Tibial artery (tissue), 4 donors: ENCODE data around the gene ADAMTS17.

Source experiments
- DNase-seq, 2 donors: peaks; one replicate each; pipeline ENCODE4 v3.0.0-alpha.2; 2019
- H3K27ac ChIP-seq, 2 donors: fragments of 200-600 bp; sonication (generic) in 1 of 2; 1 replicate in 1 of 2; 2 replicates in 1 of 2; pipeline ENCODE4 v1.5.1; 2018 to 2019; ENCODE audit warnings: mild to moderate bottlenecking in 1 of 2
- H3K27me3 ChIP-seq, 2 donors: fragments of 200-600 bp; sonication (generic) in 1 of 2; one replicate each; pipeline versions ENCODE4 v1.5.1 to v1.6.0; 2016 to 2019
- H3K36me3 ChIP-seq, 3 donors: fragments of 200-600 bp; sonication (generic) in 2 of 3; one replicate each; pipeline ENCODE4 v1.5.1; 2016 to 2019; ENCODE audit warnings: mild to moderate bottlenecking in 2 of 3
- H3K4me1 ChIP-seq, 4 donors: fragments of 200-600 bp; sonication (generic) in 2 of 4; 1 replicate in 3 of 4; 2 replicates in 1 of 4; pipeline ENCODE4 v1.5.1; 2016 to 2019
- H3K4me3 ChIP-seq, 2 donors: fragments of 200-600 bp; sonication (generic) in 1 of 2; 1 replicate in 1 of 2; 2 replicates in 1 of 2; pipeline ENCODE4 v1.5.1; 2018 to 2019; ENCODE audit warnings: mild to moderate bottlenecking in 2 of 2
- H3K9me3 ChIP-seq, 3 donors: fragments of 200-600 bp; sonication (generic) in 1 of 3; one replicate each; pipeline ENCODE4 v1.5.1; 2016 to 2019
- CTCF ChIP-seq, 2 experiments: fragments of 200-600 bp in 1 of 2; fragments of 450-650 bp in 1 of 2; IDR thresholded peaks; one replicate each; pipeline ENCODE4 v1.5.1; 2017 to 2019; ENCODE audit warnings: antibody characterized with exemption in 2 of 2, mild to moderate bottlenecking in 1 of 2, moderate library complexity in 1 of 2
- intact Hi-C: fragments of 100-400 bp; cut with DNase I; formaldehyde crosslinking; loops from one replicate; pipeline ENCODE4 v1.15.0; 2023; ENCODE audit warnings: low total_unique reads

ADAMTS17 gene

GRCh38 chr15:100124936-100125335, 216.8 kb downstream of the ADAMTS17 start:
- no peak for DNase-seq
- Histone ChIP-seq H3K4me1 (peaks cover 0 to 16% (median 7%) of the 10 kb centered on the region in 4 donors), H3K36me3 (peaks cover 0 to 8% (median 5%) of the 10 kb centered on the region in 3 donors), H3K27me3 (no peaks in the 10 kb centered on the region), H3K27ac (peak overlapping the region; percentile 69 to 85), H3K9me3 (peaks cover 0 to 16% (median 11%) of the 10 kb centered on the region in 3 donors), H3K4me3 (no peak overlapping the region)
- no peak for TF ChIP-seq CTCF (IDR thresholded peaks at IDR 0.05)
- intact Hi-C loops, result loop anchor here (5.0 to 10.0 kb wide), 2 partner anchors 92 to 100 kb away; no protein-coding TSS in a partner anchor

- no peak for DNase-seq
- no peak overlapping the region for H3K27ac ChIP-seq
- intact Hi-C loops, result loop anchor here (10.0 kb wide), 1 partner anchor 100 kb away; no protein-coding TSS in a partner anchor
- no peak for TF ChIP-seq CTCF (IDR thresholded peaks at IDR 0.05)
- H3K4me3 ChIP-seq, result no peak overlapping the region
- peaks cover 0 to 8% (median 5%) of the 10 kb centered on the region in 3 donors for H3K36me3 ChIP-seq
- peaks cover 0 to 16% (median 7%) of the 10 kb centered on the region in 4 donors for H3K4me1 ChIP-seq
- H3K27me3 ChIP-seq, result no peaks in the 10 kb centered on the region
- peaks cover 0 to 16% (median 11%) of the 10 kb centered on the region in 3 donors for H3K9me3 ChIP-seq
These were observed 217.4 kb downstream of the ADAMTS17 start for GRCh38 chr15:100124361-100124760.

GRCh38 chr15:100123611-100124010, 218.2 kb downstream of the ADAMTS17 start:
- Histone ChIP-seq H3K9me3 (peaks cover 0 to 16% (median 11%) of the 10 kb centered on the region in 3 donors), H3K27ac (no peak overlapping the region), H3K4me3 (no peak overlapping the region), H3K4me1 (peaks cover 0 to 16% (median 7%) of the 10 kb centered on the region in 4 donors), H3K36me3 (peaks cover 0 to 8% (median 5%) of the 10 kb centered on the region in 3 donors), H3K27me3 (no peaks in the 10 kb centered on the region)
- intact Hi-C loops, result loop anchor here (10.0 kb wide), 1 partner anchor 99 kb away; no protein-coding TSS in a partner anchor
- TF ChIP-seq CTCF (IDR thresholded peaks at IDR 0.05), result no peak
- DNase-seq, result no peak

GRCh38 chr15:100121285-100121684, 220.5 kb downstream of the ADAMTS17 start:
- H3K4me3 ChIP-seq, result no peak overlapping the region

GRCh38 chr15:100120111-100120510, 221.7 kb downstream of the ADAMTS17 start:
- no peaks in the 10 kb centered on the region for H3K27me3 ChIP-seq
- no peak for DNase-seq
- H3K36me3 ChIP-seq, result peaks cover 0 to 8% (median 5%) of the 10 kb centered on the region in 3 donors
- intact Hi-C loops, result loop anchor here (10.0 kb wide), 1 partner anchor 95 kb away; no protein-coding TSS in a partner anchor
- H3K4me1 ChIP-seq, result peaks cover 0 to 13% (median 8%) of the 10 kb centered on the region in 4 donors
- TF ChIP-seq CTCF (IDR thresholded peaks at IDR 0.05), result no peak
- H3K9me3 ChIP-seq, result peaks cover 0 to 16% (median 11%) of the 10 kb centered on the region in 3 donors
- H3K4me3 ChIP-seq, result no peak overlapping the region
- H3K27ac ChIP-seq, result no peak overlapping the region

More at GRCh38 chr15:100121285-100121684, 220.5 kb downstream of the ADAMTS17 start:
- no peaks in the 10 kb centered on the region for H3K27me3 ChIP-seq
- no peak for TF ChIP-seq CTCF (IDR thresholded peaks at IDR 0.05)
- DNase-seq, result no peak
- H3K27ac ChIP-seq, result no peak overlapping the region
- H3K36me3 ChIP-seq, result peaks cover 0 to 8% (median 5%) of the 10 kb centered on the region in 3 donors
- intact Hi-C loops, result loop anchor here (10.0 kb wide), 1 partner anchor 96 kb away; no protein-coding TSS in a partner anchor
- peaks cover 0 to 17% (median 6%) of the 10 kb centered on the region in 4 donors for H3K4me1 ChIP-seq
- peaks cover 0 to 16% (median 11%) of the 10 kb centered on the region in 3 donors for H3K9me3 ChIP-seq
